Activated CD8-positive, alpha-beta memory T cell treated with anti-CD3 and anti-CD28 coated beads, Interleukin-2, amount 50 U/mL, for 24 hours (primary cell): ENCODE results near the gene FHOD1.

Experiments used
- DNase-seq: peaks from one replicate; pipeline ENCODE4 v3.0.0-alpha.2; 2020; ENCODE audit errors: extremely low read depth

Gene FHOD1

DNA sequence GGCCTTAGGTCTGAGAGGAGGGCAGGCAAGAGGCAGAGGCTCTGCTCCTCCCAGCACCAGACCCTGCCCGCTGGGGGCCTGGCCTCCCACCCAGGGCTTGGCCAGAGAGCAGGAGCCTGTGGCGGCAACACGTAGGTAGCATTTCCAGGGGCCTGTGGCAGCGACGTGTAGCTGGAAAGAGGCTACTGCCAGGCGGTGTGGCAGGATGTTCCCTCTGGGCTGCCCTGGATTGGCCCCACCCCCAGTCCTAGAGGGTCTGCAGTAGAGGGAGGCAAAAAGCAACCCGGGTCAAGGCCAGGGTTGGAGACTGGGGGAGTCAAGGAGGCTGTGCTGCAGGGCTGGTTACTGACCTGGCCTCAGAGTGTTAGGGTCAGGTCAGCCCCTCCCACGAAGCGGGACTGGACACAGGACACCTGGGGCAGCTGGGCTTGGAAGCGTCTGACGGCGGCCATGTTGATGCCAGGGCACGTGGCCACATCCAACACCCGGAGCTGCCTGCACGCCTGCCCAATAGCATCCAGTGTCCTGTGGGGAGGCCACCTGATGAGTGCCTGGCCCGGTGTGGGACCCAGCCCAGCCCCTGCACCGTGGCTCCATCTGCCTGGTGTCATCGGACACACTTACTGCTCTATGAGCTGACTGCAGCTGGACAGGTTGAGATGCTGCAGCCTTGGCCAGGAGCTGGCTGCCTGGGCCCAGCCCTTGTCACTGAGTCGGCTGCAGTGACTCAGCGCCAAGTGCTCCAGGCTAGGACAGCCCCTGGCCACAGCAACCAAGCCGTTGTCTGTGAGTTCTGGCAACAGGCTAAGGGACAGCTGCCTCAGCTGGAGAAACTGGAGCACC, 39.8 kb downstream of the FHOD1 start:
- DNase-seq: no peak

DNA sequence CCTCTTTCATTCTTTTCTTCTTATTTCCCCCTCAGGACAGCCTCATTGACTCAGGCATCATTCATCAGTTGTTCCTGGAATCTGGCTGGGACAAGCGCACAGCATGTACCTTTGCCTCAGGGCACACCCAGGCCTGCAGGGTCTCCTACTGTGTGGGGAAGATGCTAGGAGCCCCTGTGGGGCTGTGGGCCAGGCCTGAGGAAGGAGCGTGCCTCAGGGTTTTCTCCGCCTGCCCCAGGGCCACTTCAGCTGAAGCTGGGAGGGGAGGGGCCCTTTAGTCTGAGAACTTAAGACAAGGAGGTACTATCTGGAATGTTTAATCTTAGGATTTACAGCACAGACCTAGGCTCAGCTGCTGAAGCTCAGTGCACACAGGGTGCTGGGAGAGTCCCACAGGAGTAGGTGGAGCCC, 40.4 kb downstream of the FHOD1 start:
- no peak for DNase-seq

DNA sequence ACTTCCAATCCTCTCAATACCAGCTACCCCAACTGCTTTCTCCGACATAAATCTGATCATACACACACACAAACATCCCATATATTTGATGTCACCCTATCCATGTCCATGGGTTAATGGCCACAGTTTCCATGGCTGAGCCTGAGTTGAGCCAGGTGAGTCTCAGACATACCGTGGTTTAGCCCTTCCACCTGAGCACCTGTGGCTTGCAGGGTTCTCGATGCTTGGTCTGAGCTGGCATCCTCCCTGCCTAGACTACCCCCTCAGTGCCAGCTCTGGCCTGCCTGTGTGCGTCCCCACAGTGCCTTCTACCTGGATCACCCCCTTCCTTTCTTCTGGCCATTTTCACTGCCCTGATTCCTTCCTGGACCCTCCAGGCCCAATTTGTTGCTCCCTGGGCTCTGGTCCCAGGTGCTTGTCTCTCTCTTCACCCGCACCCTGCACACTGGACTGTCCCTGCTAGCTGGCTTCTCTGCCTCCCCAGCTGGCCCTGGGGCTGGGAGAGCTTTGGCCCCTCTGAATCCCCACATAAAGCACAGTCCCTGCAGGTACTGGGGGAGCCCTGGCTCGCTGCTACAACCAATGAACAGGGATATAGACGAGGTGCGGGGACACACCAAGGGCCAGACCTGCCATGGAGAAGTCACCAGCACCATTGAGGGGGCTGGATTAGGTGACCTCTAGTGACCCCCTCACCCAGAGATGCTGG, 41.0 kb downstream of the FHOD1 start:
- DNase-seq: no peak

DNA sequence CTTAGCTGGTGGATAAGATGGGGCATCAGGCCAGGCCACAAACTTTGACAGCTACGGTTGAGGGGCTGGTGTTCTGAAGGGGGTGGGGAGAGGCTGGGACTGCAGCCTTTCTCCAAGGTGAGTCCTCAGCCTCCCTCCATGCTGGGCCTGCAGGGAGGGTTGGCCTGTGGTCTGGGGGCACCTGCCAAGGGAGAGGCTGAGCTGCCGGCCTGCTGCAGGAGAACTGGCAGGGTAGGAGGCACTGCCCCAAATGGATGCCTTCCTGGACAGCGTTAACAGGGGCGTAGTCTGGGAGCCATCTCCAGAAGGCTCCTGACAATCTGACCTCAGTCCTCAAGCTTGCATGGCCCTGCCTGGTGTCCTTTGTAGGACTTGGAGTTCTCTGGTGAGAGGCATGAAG, 43.2 kb downstream of the FHOD1 start:
- DNase-seq: no peak

DNA sequence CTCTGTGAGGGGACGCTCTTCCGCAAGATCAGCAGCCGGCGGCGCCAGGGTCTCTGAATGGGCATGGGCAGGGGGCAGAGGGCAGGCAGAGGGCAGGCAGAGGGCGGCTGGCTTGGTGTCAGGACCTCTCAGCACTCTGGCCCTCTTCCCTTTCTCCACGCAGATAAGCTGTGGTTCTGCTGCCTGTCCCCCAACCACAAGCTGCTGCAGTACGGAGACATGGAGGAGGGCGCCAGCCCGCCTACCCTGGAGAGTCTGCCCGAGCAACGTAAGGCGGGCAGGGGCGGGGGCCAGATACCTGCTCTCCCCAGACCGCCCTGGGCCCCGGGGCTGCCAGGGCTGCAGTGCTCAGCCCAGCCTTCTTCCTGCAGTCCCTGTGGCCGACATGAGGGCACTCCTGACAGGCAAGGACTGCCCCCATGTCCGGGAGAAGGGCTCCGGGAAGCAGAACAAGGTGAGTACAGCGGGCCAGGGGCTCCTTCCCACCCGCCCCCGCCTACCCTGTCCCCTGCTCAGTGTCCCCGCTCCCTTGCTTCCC, 44.3 kb downstream of the FHOD1 start:
- no peak for DNase-seq

DNA sequence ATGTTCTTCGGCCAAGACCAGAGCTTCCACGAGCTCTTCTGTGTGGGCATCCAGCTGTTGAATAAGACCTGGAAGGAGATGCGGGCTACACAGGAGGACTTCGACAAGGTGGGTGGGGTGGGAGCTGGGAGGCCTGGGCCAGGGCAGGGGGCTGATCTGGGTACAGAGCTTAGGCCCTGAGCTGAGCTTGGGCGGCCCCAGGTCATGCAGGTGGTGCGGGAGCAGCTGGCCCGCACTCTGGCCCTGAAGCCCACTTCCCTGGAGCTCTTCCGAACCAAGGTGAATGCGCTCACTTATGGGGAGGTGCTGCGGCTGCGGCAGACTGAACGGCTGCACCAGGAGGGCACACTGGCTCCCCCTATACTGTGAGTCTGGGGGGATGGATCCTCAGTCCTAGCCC, 44.9 kb downstream of the FHOD1 start:
- DNase-seq: no peak

DNA sequence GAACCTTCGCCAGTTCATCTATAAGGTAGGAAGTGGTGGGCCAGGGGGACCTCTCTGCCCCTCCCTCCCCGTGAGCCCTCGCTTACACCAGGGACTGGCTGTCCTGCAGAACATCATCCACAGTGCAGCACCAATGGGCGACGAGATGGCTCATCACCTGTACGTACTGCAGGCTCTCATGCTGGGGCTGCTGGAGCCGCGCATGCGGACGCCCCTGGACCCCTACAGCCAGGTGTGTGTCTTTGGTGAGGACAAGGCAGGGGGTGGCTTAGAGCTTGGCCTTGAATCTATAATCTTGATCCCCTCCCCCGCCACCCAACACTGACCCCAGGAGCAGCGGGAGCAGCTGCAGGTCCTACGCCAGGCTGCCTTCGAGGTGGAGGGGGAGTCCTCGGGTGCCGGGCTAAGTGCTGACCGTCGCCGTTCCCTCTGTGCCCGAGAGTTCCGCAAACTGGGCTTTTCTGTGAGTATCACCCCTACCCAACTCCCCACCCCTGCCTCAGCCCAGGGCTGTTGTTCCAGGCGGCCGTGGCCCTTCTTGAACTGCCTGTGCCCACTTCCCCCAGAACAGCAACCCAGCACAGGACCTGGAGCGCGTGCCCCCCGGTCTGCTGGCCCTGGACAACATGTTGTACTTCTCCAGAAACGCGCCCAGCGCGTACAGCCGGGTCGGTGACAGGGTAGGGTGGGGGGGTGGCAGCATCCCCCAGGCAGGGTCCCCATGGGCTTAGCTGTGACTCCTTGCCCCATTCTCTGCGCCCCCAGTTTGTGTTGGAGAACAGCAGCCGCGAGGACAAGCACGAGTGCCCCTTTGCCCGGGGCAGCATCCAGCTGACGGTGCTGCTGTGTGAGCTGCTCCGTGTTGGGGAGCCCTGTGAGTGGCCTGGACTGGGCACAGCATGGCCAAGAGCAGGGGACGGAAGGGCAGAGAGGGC, 45.6 kb downstream of the FHOD1 start:
- no peak for DNase-seq

DNA sequence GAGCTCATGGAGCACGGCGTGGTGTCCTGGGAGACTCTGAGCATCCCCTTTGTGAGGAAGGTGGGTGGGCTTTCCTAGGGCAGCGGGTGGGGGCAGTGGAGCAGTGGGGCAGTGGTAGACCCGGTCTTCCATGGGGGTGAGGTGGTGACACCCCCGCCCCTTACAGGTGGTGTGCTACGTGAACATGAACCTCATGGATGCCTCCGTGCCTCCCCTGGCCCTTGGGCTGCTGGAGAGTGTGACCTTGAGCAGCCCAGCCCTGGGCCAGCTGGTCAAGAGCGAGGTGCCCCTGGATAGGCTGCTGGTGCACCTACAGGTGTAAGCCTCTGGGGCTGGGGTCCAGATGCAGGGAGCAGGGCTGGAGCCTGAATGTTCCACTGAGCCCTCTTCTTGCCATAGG, 46.8 kb downstream of the FHOD1 start:
- no peak for DNase-seq

DNA sequence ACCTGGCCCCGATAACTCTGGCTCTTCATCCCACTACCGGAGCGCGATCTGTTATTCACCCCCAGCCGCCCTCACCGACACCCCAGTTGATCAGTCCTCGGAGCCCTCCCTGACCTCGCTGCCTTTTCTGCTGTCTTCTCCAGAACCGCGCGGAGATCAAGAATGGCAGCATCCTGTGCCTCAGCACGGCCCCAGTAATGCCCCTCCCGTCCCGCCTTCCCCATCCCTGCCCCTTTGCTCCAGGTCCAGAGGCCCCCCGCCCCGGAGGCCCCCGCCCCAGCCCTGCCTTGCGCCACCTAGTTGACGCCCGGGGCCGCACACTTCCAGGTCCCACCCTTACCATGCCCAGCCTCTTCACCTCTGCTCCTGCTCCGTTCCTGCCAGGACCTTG, 47.5 kb downstream of the FHOD1 start:
- no peak for DNase-seq

DNA sequence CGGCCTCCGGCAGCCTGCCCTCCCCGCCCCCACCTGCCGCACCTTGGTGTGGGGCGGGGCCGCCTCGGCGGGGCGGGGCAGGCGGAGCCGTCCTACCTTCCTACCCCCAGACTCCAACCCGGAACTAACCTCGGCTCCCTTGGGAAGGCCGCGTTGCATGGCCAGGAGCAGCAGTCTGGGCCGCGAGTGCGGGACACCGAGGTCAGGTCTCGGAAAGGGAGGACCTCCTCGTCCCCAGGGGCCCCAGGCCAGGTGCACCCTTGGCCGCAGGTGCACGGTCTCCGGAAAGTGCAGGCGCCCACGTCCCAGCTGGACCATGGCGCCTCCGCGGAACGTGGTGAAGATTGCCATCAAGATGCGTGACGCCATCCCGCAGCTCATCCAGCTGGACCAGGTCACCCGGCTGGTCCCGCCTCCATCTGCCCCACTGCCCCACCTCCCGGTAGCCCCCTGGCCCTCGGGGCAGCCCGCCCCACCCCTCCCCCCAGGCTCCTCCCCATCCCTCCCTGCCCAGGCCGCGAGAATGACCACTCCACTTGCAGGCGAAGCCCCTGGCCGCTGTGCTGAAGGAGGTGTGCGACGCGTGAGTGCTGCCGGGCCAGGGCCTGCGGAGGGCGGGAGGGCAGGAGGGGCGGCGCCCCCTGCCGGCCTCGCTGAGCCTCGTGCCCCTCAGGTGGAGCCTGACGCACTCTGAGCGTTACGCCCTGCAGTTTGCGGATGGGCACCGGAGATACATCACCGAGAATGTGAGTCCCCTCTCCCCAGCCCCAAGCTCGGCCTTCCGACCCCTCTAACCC, 48.1 kb downstream of the FHOD1 start, which contains the start of gene ELMO3:
ELMO3 (plus strand) TSS at position 121 of the 797 bp plus-strand sequence; CDS start at position 317, 196 bp downstream.
- no peak for DNase-seq

DNA sequence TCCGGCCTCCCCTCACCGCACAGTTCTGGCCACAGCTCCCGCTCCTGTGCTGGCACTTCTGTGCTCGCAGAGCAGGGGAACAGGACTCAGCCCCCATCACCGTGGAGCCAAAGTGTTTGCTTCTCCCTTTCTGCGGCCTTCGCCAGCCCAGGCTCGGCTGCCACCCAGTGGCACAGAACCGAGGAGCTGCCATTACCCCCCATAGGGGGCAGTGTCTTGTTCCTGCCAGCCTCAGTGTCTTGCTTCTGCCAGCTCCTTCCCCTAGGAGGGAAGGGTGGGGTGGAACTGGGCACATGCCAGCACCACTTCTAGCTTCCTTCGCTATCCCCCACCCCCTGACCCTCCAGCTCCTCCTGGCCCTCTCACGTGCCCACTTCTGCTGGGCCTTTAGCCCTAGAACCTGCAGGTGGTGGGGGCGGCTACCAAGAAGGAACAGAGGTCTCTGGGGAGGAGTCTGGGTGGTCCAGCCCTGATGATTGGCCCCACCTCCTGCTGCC, 49.0 kb downstream of the FHOD1 start:
- no peak for DNase-seq

DNA sequence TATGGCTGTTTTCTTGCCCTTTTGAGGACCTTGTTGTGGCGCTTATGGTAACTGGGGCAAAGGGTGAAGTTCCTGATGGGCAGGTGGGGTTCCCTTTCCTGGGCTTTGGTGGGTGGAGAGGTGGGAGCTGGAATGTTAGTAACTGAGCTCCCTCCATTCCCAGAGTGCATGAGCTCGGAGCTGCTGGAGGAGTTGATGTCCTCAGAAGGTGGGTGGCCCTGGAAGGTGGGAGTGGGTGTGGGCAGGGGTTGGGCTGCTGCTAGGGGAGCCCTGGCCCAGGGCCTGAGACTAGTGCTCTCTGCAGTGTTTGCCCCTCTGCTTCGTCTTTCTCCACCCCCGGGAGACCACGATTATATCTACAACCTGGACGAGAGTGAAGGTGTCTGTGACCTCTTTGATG, 49.6 kb downstream of the FHOD1 start:
- no peak for DNase-seq

DNA sequence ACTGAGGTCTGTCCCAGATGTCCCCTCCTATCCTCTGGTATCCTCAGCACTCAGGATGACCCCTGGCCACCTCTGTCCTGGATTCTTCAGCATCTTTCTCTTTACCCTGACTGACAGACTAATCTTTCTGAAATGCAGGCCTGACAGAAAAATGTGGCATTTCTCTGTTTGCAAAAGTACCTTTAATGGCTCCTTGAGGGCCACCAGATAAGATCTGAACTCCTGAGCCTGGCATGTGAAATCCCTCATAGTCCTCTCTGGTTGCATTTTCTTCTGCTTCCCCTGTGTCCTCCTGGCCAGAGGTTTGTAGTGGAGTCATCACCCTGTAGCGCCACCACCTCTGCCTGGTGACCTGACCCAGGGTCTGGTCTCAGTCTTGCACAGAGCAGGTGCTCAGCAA, 50.4 kb downstream of the FHOD1 start:
- DNase-seq: no peak

DNA sequence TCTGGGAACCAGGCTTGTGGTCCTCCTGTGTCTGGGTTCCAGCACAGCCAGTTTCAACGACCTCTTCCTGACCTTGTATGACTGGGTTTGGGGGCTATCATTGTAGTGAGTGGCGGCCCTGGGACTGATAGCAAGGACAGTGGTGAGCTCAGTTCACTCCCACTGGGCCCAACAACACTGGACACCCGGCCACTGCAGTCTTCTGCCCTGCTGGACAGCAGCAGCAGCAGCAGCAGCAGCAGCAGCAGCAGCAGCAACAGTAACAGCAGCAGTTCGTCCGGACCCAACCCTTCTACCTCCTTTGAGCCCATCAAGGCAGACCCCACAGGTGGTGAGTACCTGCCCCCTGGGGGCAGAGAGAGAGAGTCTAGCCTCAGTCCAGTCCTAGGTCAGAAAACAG, 51.6 kb downstream of the FHOD1 start:
- no peak for DNase-seq

DNA sequence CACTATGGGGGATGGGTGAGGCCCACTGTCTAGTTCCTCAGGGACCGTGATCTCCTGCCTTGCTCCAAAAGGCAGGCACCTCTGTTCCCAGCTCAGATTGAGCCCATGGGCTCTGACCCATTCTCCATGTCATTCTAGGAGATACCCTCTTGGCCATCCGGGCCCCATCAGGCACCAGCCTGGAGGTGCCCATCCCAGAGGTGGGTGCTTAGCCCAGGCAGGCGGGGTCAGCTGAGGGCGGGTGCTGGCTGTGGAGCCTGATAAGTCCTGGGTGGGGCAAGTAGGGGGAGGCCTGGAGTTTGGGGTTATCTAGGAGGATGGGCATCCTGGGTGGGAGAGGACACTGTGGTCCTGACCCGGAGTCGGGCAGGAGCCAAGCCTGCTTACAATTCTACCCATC, 53.0 kb downstream of the FHOD1 start:
- DNase-seq: no peak

DNA sequence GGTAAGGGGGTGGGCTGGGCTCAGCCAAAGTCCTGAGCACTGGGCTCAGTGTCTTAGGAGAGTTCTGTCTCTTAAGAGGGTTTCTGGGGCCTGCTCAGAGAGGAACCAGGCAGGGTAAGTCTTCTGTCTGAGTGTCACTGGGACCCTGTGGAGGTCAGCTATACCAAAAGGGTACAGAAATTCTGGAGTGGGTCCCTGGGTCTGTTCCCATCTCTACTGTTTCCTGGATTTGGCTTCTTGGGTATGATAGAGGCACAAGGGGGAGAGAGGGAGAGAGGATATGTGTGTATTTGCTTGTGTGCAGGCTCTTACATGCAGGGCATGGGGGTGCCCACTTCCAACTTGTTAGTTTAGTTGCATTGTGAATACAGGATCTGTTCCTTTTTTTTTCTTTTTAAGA, 53.7 kb downstream of the FHOD1 start:
- no peak for DNase-seq

DNA sequence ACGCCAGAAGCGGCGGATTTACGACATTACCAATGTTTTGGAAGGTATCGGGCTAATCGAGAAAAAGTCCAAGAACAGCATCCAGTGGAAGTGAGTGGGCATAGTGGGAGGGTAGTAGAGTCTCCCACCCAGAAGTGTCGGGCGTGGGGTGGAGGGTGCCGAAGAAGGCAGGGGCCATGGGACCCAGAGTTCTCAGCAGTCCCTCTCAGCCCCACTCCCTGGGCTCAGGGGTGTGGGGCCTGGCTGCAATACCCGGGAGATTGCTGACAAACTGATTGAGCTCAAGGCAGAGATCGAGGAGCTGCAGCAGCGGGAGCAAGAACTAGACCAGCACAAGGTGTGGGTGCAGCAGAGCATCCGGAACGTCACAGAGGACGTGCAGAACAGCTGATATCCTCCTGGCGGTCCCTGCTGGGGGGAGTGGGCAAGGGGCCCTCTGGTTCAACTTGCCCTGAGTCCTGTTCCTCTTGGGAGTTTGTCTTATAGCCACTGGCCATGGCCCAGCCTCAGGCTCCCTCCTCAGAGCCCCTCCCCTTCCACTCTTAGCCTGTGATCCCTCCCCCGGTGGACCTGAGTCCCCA, 54.4 kb downstream of the FHOD1 start:
- no peak for DNase-seq

DNA sequence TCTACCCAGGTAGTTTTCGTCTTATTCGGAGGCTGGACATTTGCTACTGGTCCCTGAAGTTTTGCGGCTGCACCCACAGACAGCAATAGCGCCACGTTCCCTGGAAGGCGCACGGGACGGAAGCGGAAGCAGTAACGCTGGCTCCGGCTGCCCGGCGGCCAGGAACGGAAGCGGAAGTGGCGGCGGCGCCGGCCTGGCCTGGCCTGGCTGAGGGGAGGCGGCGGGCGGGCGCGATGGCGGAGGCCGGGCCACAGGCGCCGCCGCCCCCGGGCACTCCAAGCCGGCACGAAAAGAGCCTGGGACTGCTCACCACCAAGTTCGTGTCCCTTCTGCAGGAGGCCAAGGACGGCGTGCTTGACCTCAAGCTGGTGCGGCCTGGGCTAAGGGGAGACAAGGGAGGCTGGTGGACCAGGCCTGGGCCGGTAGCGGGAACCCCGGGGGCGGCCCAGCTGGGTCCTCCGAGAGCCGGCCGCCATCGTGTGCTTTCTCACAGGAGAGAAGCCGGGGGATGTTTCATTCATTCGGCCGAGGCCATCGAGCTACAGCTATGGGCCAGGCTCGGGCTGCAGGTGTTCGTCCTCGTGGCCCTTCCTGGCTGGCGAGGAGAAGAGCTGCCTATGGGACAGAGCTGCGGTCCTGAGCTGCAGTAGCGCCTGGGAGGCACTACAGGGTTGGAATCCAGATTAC, 55.1 kb downstream of the FHOD1 start, which contains the start of gene E2F4:
E2F4 (plus strand) TSS at position 161 of the 687 bp plus-strand sequence; CDS start at position 234, 73 bp downstream.
- peak; percentile 75 for DNase-seq

DNA sequence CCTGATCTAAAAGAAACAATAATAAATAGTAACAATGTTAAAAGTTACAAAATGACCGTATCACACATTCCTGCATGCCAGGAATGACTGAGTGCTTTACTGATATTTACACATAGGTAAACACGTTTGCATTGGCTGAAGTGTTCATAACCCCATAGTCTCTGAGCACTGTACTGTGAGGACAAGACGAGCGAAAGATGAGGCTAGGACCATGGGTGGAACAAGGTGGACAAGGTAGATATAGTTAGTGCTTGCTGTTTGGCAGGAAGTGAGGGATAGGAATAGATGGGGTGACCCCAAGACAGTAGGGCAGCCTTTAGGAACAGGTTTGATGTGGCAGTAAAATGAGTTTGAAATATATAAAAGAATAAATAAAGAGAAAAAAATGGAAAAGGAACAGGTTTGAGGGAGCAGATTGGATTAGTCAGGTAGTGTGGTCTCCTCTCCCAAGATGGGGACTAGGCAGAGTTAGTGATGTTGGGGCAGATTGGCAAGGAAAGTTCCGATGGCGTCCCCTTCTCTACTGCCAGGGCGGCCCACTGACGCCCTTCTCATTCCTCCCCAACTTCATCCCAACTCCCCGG, 55.8 kb downstream of the FHOD1 start:
- DNase-seq: no peak
